OCI-LY1 (cell line): ENCODE measurements around the gene PHF2.

Experiments used
- H2AFZ ChIP-seq: fragments of 200-600 bp; sonication (generic), shearing (Covaris generic); 2 replicates; pipeline ENCODE4 v1.6.0; 2014; ENCODE audit warnings: antibody characterized with exemption, mild to moderate bottlenecking, low read length
- H3F3A ChIP-seq: fragments of 200-600 bp; sonication (generic), shearing (Covaris generic); 2 replicates; pipeline ENCODE4 v1.6.0; 2014; ENCODE audit warnings: mild to moderate bottlenecking, antibody characterized with exemption, low read length, moderate library complexity; ENCODE audit not compliant: insufficient read depth
- H3K27ac ChIP-seq: fragments of 200-600 bp; sonication (generic); 2 replicates; pipeline ENCODE4 v1.5.1; 2014; ENCODE audit warnings: low read length, mixed run types, mild to moderate bottlenecking, low read depth; ENCODE audit not compliant: poor library complexity, severe bottlenecking
- H3K27me3 ChIP-seq: fragments of 200-600 bp; sonication (generic); 2 replicates; pipeline ENCODE4 v1.6.0; 2014; ENCODE audit warnings: antibody characterized with exemption, mild to moderate bottlenecking, low read length, moderate library complexity; ENCODE audit not compliant: insufficient read depth
- H3K36me3 ChIP-seq: fragments of 200-600 bp; sonication (generic); 2 replicates; pipeline ENCODE4 v1.6.1; 2014; ENCODE audit warnings: mild to moderate bottlenecking, antibody characterized with exemption, low read length, moderate library complexity, mixed read lengths; ENCODE audit not compliant: insufficient read depth
- H3K4me1 ChIP-seq: fragments of 200-600 bp; sonication (generic); 2 replicates; pipeline ENCODE4 v1.5.1; 2014; ENCODE audit warnings: mild to moderate bottlenecking, low read length, moderate library complexity; ENCODE audit not compliant: insufficient read depth, severe bottlenecking
- H3K4me2 ChIP-seq: fragments of 200-600 bp; sonication (generic), shearing (Covaris generic); 2 replicates; pipeline ENCODE4 v1.6.1; 2014; ENCODE audit warnings: low read length
- H3K4me3 ChIP-seq: fragments of 200-600 bp; sonication (generic); 2 replicates; pipeline ENCODE4 v1.5.1; 2014; ENCODE audit warnings: low read length, low read depth, mild to moderate bottlenecking, mixed read lengths; ENCODE audit not compliant: poor library complexity, severe bottlenecking
- H3K79me2 ChIP-seq: fragments of 200-600 bp; shearing (Covaris generic); 2 replicates; pipeline ENCODE4 v1.6.1; 2016; ENCODE audit warnings: mixed run types, low read length, mixed read lengths; ENCODE audit not compliant: insufficient read depth
- H3K9ac ChIP-seq: fragments of 200-600 bp; sonication (generic), shearing (Covaris generic); 2 replicates; pipeline ENCODE4 v1.6.1; 2014; ENCODE audit warnings: mild to moderate bottlenecking, low read length, mixed read lengths
- H3K9me2 ChIP-seq: fragments of 200-600 bp; sonication (generic), shearing (Covaris generic); 2 replicates; pipeline ENCODE4 v1.6.1; 2014; ENCODE audit warnings: low read depth, mild to moderate bottlenecking, low read length, mixed read lengths
- H3K9me3 ChIP-seq: fragments of 200-600 bp; shearing (Covaris generic); 2 replicates; pipeline ENCODE4 v1.6.1; 2014; ENCODE audit warnings: low read length, mixed read lengths
- H4K20me1 ChIP-seq: fragments of 200-600 bp; sonication (generic), shearing (Covaris generic); 2 replicates; pipeline ENCODE4 v1.6.0; 2016; ENCODE audit warnings: mild to moderate bottlenecking, low read length; ENCODE audit not compliant: insufficient read depth
- CTCF ChIP-seq: fragments of 200-600 bp; sonication (generic), shearing (Covaris generic); IDR thresholded peaks from 2 replicates; pipeline ENCODE4 v1.5.1; 2017; ENCODE audit warnings: mild to moderate bottlenecking, antibody characterized with exemption, low read length, moderate library complexity, mixed read lengths
- EZH2 ChIP-seq: fragments of 200-600 bp; sonication (generic), shearing (Covaris generic); IDR thresholded peaks from 2 replicates; pipeline ENCODE4 v1.8.0; 2017; ENCODE audit warnings: borderline replicate concordance, mixed run types, mild to moderate bottlenecking, antibody characterized with exemption, low read length, moderate library complexity, mixed read lengths

The PHF2 gene

GRCh38 chr9:93667006-93667405 lies 90.6 kb downstream of the PHF2 start:
- Histone ChIP-seq H3K4me3 (no peak overlapping the region), H3K27me3 (no peaks in the 10 kb centered on the region), H4K20me1 (no peaks in the 10 kb centered on the region), H3K9ac (no peak overlapping the region), H3K9me2 (no peaks in the 10 kb centered on the region), H3F3A (no peaks in the 10 kb centered on the region), H3K9me3 (no peaks in the 10 kb centered on the region), H2AFZ (no peak overlapping the region), H3K36me3 (no peaks in the 10 kb centered on the region; the same call in 1 of the 2 replicates), H3K4me1 (no peaks in the 10 kb centered on the region), H3K27ac (no peak overlapping the region), H3K4me2 (no peak overlapping the region), H3K79me2 (no peaks in the 10 kb centered on the region)
- TF ChIP-seq CTCF, result no peak
- TF ChIP-seq EZH2, result no peak

GRCh38 chr9:93667627-93668026 lies 91.2 kb downstream of the PHF2 start:
- H4K20me1 ChIP-seq, result no peaks in the 10 kb centered on the region
- no peaks in the 10 kb centered on the region for H3K79me2 ChIP-seq
- H3K9me2 ChIP-seq, result no peaks in the 10 kb centered on the region
- H2AFZ ChIP-seq, result no peak overlapping the region
- H3K9ac ChIP-seq, result no peak overlapping the region
- H3K27me3 ChIP-seq, result no peaks in the 10 kb centered on the region
- H3K27ac ChIP-seq, result no peak overlapping the region
- TF ChIP-seq CTCF, result no peak
- TF ChIP-seq EZH2, result no peak
- H3K36me3 ChIP-seq, result no peaks in the 10 kb centered on the region; the same call in 1 of the 2 replicates
- no peaks in the 10 kb centered on the region for H3K9me3 ChIP-seq
- no peaks in the 10 kb centered on the region for H3K4me1 ChIP-seq
- no peaks in the 10 kb centered on the region for H3F3A ChIP-seq
- no peak overlapping the region for H3K4me2 ChIP-seq
- no peak overlapping the region for H3K4me3 ChIP-seq

GRCh38 chr9:93668261-93668871 lies 92.0 kb downstream of the PHF2 start:
- Histone ChIP-seq H3K27me3 (no peaks in the 10 kb centered on the region), H3K36me3 (no peaks in the 10 kb centered on the region; the same call in 1 of the 2 replicates)

More at GRCh38 chr9:93668261-93668871, 92.0 kb downstream of the PHF2 start:
- Histone ChIP-seq H3F3A (no peaks in the 10 kb centered on the region), H3K9ac (no peak overlapping the region), H3K9me2 (no peaks in the 10 kb centered on the region), H3K79me2 (no peaks in the 10 kb centered on the region), H3K4me3 (no peak overlapping the region), H3K27ac (no peak overlapping the region), H3K4me2 (no peak overlapping the region), H2AFZ (no peak overlapping the region), H3K4me1 (no peaks in the 10 kb centered on the region), H3K9me3 (no peaks in the 10 kb centered on the region), H4K20me1 (no peaks in the 10 kb centered on the region)
- TF ChIP-seq EZH2 (no peak), CTCF (no peak)
